ENCODE data around the gene OLA1.

Gene OLA1

GRCh38 chr2:174112073-174112472 is 136.3 kb downstream of the OLA1 start:
- DNase-seq = no peak

GRCh38 chr2:174108579-174108978 is 139.8 kb downstream of the OLA1 start:
- no peak for DNase-seq

GRCh38 chr2:174106736-174107135 is 141.6 kb downstream of the OLA1 start:
- DNase-seq = no peak

- DNase-seq = no peak
Observed at GRCh38 chr2:174094542-174094941, 153.8 kb downstream of the OLA1 start.

- DNase-seq = no peak
Observed at GRCh38 chr2:174090476-174090875, 157.9 kb downstream of the OLA1 start.

- no peak for DNase-seq
Observed at GRCh38 chr2:174088706-174089460, 159.4 kb downstream of the OLA1 start.

- no peak for DNase-seq
Observed at GRCh38 chr2:174086708-174087107, 161.6 kb downstream of the OLA1 start.

GRCh38 chr2:174085781-174086180 is 162.6 kb downstream of the OLA1 start:
- no peak for DNase-seq

GRCh38 chr2:174083843-174084458 is 164.4 kb downstream of the OLA1 start:
- DNase-seq = no peak

- DNase-seq = no peak
Observed at GRCh38 chr2:174080672-174081121, 167.6 kb downstream of the OLA1 start.

GRCh38 chr2:174078275-174078674 is 170.1 kb downstream of the OLA1 start:
- DNase-seq = no peak

GRCh38 chr2:174076975-174077374 is 171.4 kb downstream of the OLA1 start:
- no peak for DNase-seq

- DNase-seq = no peak
Observed at GRCh38 chr2:174076040-174076439, 172.3 kb downstream of the OLA1 start.

- DNase-seq = no peak
Observed at GRCh38 chr2:174074831-174075230, 173.5 kb downstream of the OLA1 start.

GRCh38 chr2:174072857-174073256 is 175.5 kb downstream of the OLA1 start:
- no peak for DNase-seq

- DNase-seq = no peak
Observed at GRCh38 chr2:174072069-174072468, 176.3 kb downstream of the OLA1 start.

GRCh38 chr2:174071321-174071720 is 177.0 kb downstream of the OLA1 start:
- DNase-seq = no peak

GRCh38 chr2:174070281-174070680 is 178.1 kb downstream of the OLA1 start:
- no peak for DNase-seq

- DNase-seq = no peak
Observed at GRCh38 chr2:174067815-174068214, 180.5 kb downstream of the OLA1 start.

GRCh38 chr2:174066871-174067270 is 181.5 kb downstream of the OLA1 start:
- DNase-seq = no peak

GRCh38 chr2:174063492-174064092 is 184.7 kb downstream of the OLA1 start:
- no peak for DNase-seq

GRCh38 chr2:174062934-174063333 is 185.4 kb downstream of the OLA1 start:
- DNase-seq = no peak

- DNase-seq = no peak
Observed at GRCh38 chr2:174059884-174060244, 188.5 kb downstream of the OLA1 start.

- DNase-seq = no peak
Observed at GRCh38 chr2:174059178-174059883, 189.0 kb downstream of the OLA1 start.

Measured in NK-92 treated with Interleukin-12 subunit alpha and Interleukin-12 subunit beta, amount 100 ng/mL, for 24 hours (cell line).